OCI-LY3 (cell line): Measurements from ENCODE around the gene ATG7.

Source experiments
- H2AFZ ChIP-seq: fragments of 200-600, 300-600 bp; shearing (Covaris generic); 2 replicates; pipeline ENCODE4 v1.6.0; 2014; ENCODE audit warnings: antibody characterized with exemption, low read depth, low read length
- H3K27ac ChIP-seq: fragments of 200-600, 300-600 bp; sonication (generic); 2 replicates; pipeline ENCODE4 v1.5.1; 2014; ENCODE audit warnings: mild to moderate bottlenecking, low read length, moderate library complexity, mixed read lengths
- H3K27me3 ChIP-seq: fragments of 200-600, 300-600 bp; sonication (generic); 2 replicates; pipeline ENCODE4 v1.6.1; 2014; ENCODE audit warnings: low read depth, low read length, mixed read lengths
- H3K36me3 ChIP-seq: fragments of 200-600, 300-600 bp; sonication (generic); replicated peaks from 2 replicates; pipeline ENCODE3; 2014; ENCODE audit warnings: low read depth, low read length, mixed read lengths
- H3K4me1 ChIP-seq: fragments of 300-600, 200-600 bp; sonication (generic); 2 replicates; pipeline ENCODE4 v1.6.1; 2014; ENCODE audit warnings: low read length, mixed read lengths
- H3K4me2 ChIP-seq: fragments of 200-600, 300-600 bp; sonication (generic); 2 replicates; pipeline ENCODE4 v1.6.1; 2014; ENCODE audit warnings: low read length, mixed read lengths
- H3K4me3 ChIP-seq: fragments of 300-600, 200-600 bp; sonication (generic); 2 replicates; pipeline ENCODE4 v1.5.1; 2014; ENCODE audit warnings: antibody characterized with exemption, mild to moderate bottlenecking, low read length, moderate library complexity
- H3K79me2 ChIP-seq: fragments of 300-600, 200-600 bp; shearing (Covaris generic); 2 replicates; pipeline ENCODE4 v1.6.1; 2014; ENCODE audit warnings: mild to moderate bottlenecking, low read length, mixed read lengths
- H3K9ac ChIP-seq: fragments of 300-600, 200-600 bp; shearing (Covaris generic); 2 replicates; pipeline ENCODE4 v1.6.0; 2014; ENCODE audit warnings: mild to moderate bottlenecking, low read length, moderate library complexity
- H3K9me3 ChIP-seq: fragments of 200-600, 300-600 bp; shearing (Covaris generic); 2 replicates; pipeline ENCODE4 v1.6.1; 2014; ENCODE audit warnings: low read length, mixed read lengths; ENCODE audit not compliant: insufficient read depth
- H4K20me1 ChIP-seq: fragments of 200-600, 300-600 bp; sonication (generic); 2 replicates; pipeline ENCODE4 v1.6.1; 2016; ENCODE audit warnings: low read length, mixed read lengths; ENCODE audit not compliant: insufficient read depth
- CTCF ChIP-seq: fragments of 200-600, 300-600 bp; sonication (generic); IDR thresholded peaks from 2 replicates; pipeline ENCODE4 v1.5.1; 2014; ENCODE audit warnings: antibody characterized with exemption, low read length, low read depth
- EZH2phosphoT487 ChIP-seq: fragments of 200-600 bp; shearing (Covaris generic); IDR thresholded peaks from 2 replicates; pipeline ENCODE4 v1.6.1; 2018; ENCODE audit warnings: antibody characterized with exemption, mixed run types, low read depth

The ATG7 gene

GRCh38 chr3:11574981-11575669 lies 302.9 kb downstream of the ATG7 start:
- H3K9me3 ChIP-seq = no peaks in the 10 kb centered on the region
- H3K79me2 ChIP-seq = peaks cover 3% of the 10 kb centered on the region; the same call in 1 of the 2 replicates
- H3K36me3 ChIP-seq = no peaks in the 10 kb centered on the region
- H2AFZ ChIP-seq = no peak overlapping the region
- H4K20me1 ChIP-seq = peaks cover 25% of the 10 kb centered on the region; the same call in 1 of the 2 replicates
- no peaks in the 10 kb centered on the region for H3K4me1 ChIP-seq
- no peak overlapping the region for H3K27ac ChIP-seq
- H3K9ac ChIP-seq = no peak overlapping the region
- H3K27me3 ChIP-seq = no peaks in the 10 kb centered on the region
- TF ChIP-seq CTCF (no peak), EZH2phosphoT487 (no peak)
- H3K4me3 ChIP-seq = no peak overlapping the region
- no peak overlapping the region for H3K4me2 ChIP-seq

DNA sequence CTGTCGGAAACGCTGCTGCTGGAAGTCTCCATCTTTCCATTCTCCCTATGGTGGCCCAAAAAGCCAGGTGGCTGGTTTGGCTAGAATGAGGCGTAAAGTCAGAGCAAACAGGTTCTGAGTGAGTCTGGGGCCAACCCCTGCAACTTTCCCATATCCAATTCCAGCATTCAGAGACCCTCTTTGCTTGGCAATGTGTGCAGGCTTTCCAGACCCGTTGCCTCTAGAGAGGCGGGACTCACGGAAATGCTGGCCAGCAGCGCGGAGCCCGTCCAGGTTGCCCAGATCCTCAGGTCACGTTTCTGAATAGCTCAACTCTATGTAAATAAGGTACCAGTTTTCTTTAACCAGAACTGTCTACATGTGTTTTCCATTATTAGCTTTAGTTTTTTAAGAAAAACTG lies 303.5 kb downstream of the ATG7 start:
- Histone ChIP-seq H3K36me3 (no peaks in the 10 kb centered on the region), H3K4me1 (no peaks in the 10 kb centered on the region), H3K9ac (no peak overlapping the region), H3K27ac (no peak overlapping the region), H4K20me1 (peaks cover 24% of the 10 kb centered on the region; the same call in 1 of the 2 replicates), H3K27me3 (no peaks in the 10 kb centered on the region), H3K4me2 (no peak overlapping the region), H3K79me2 (peaks cover 5% of the 10 kb centered on the region), H2AFZ (no peak overlapping the region), H3K9me3 (no peaks in the 10 kb centered on the region), H3K4me3 (no peak overlapping the region)
- no peak for TF ChIP-seq EZH2phosphoT487
- no peak for TF ChIP-seq CTCF

DNA sequence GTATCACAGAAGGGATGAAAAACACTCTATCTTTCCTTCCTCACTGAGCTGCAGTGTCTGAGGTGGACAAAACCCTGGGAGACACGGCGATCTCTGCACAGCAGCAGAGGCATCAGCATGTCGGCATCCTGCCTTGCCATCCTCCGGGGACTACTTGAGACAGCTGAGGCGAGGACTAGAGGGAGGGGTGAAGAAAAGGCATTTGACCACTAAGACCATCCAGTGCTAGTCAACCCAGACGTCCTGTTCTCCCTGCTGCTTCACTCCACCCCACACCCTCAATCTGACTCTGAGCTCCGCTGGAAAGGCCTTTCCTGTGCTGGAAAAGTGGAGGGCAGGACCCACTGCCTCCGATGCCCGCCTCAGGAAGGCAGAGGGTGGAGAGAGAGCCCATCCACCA lies 304.3 kb downstream of the ATG7 start:
- Histone ChIP-seq H3K79me2 (peaks cover 5% of the 10 kb centered on the region), H3K4me2 (no peak overlapping the region), H3K9ac (no peak overlapping the region), H4K20me1 (peaks cover 27% of the 10 kb centered on the region; the same call in 1 of the 2 replicates), H3K9me3 (no peaks in the 10 kb centered on the region), H2AFZ (no peak overlapping the region), H3K36me3 (no peaks in the 10 kb centered on the region), H3K4me3 (no peak overlapping the region), H3K27ac (no peak overlapping the region), H3K4me1 (no peaks in the 10 kb centered on the region), H3K27me3 (no peaks in the 10 kb centered on the region)
- no peak for TF ChIP-seq CTCF
- TF ChIP-seq EZH2phosphoT487 = no peak

GRCh38 chr3:11578169-11578568 lies 306.0 kb downstream of the ATG7 start:
- H3K9me3 ChIP-seq = no peaks in the 10 kb centered on the region
- H3K9ac ChIP-seq = no peak overlapping the region
- no peak overlapping the region for H3K4me3 ChIP-seq
- H3K4me1 ChIP-seq = no peaks in the 10 kb centered on the region
- H3K4me2 ChIP-seq = no peak overlapping the region
- peaks cover 9% of the 10 kb centered on the region for H3K79me2 ChIP-seq
- no peak overlapping the region for H2AFZ ChIP-seq
- H3K36me3 ChIP-seq = no peaks in the 10 kb centered on the region
- H4K20me1 ChIP-seq = peaks cover 38% of the 10 kb centered on the region
- H3K27me3 ChIP-seq = no peaks in the 10 kb centered on the region
- H3K27ac ChIP-seq = no peak overlapping the region
- TF ChIP-seq EZH2phosphoT487 (no peak), CTCF (no peak)
